ENCODE results near the gene VASP.
"Not testable (repeated sequence)": the region's sequence is repeated elsewhere in the genome, so short reads cannot be mapped to it uniquely, and the experiment has no call there.

Gene VASP

DNA sequence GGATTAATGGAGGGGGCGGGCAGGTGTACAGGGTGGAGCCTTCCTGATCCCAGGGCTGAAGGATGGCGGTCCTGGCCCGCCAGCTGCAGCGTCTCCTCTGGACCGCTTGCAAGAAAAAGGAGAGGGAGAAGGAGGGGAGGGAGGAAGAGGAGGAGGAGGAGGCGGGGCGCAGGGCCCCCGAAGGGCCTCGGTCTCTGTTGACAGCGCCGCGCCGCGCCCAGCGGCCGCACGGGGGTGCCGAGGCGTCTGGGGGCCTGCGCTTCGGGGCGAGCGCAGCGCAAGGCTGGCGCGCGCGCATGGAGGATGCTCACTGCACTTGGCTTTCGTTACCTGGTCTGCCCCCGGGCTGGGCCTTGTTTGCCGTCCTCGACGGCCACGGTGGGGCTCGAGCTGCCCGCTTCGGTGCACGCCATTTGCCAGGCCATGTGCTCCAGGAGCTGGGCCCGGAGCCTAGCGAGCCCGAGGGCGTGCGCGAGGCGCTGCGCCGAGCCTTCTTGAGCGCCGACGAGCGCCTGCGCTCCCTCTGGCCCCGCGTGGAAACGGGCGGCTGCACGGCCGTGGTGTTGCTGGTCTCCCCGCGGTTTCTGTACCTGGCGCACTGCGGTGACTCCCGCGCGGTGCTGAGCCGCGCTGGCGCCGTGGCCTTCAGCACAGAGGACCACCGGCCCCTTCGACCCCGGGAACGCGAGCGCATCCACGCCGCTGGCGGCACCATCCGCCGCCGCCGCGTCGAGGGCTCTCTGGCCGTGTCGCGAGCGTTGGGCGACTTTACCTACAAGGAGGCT is 8.7 kb upstream of the VASP start, which contains the start of gene PPM1N:
TSS of gene PPM1N (plus strand) at position 33 of the 785 bp plus-strand sequence. CDS start at position 63, 30 bp downstream.
- peak; percentile 64 to 67 for DNase-seq

DNA sequence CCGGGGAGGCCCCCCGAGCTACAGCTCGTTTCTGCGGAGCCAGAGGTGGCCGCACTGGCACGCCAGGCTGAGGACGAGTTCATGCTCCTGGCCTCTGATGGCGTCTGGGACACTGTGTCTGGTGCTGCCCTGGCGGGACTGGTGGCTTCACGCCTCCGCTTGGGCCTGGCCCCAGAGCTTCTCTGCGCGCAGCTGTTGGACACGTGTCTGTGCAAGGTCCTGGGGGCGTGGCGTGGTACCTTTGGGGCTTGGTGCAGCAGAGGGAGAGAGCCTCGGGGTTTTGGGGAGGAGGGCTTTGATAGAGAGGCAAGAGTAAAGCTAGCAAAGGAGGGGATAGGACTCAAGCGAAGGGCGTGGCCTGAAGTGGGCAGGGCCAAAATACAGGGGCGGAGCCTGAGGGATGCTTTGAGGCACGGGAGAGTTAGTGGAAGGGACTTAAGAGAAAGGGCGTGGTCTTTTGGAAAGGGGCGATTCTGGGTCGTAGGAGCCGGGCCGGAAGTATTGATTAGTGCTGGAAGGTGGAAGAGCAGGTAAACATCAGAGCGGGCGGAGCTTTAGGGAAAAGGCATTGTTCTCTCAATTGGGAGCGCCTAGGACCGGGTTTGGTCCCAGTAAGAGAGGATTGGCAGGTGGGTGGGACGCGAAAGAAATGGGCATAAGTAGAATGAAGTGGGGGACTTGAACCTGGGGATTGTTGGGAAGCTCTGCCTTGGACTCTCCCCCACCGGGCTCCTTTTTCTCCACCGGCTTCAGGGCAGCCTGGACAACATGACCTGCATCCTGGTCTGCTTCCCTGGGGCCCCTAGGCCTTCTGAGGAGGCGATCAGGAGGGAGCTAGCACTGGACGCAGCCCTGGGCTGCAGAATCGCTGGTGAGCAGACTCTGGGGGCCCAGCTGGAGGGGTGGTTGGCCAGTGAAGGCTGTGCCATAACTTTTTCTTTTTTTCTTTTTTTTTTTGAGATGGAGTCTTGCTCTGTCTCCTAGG is 7.8 kb upstream of the VASP start:
- peak; percentile 79 to 83 for DNase-seq

DNA sequence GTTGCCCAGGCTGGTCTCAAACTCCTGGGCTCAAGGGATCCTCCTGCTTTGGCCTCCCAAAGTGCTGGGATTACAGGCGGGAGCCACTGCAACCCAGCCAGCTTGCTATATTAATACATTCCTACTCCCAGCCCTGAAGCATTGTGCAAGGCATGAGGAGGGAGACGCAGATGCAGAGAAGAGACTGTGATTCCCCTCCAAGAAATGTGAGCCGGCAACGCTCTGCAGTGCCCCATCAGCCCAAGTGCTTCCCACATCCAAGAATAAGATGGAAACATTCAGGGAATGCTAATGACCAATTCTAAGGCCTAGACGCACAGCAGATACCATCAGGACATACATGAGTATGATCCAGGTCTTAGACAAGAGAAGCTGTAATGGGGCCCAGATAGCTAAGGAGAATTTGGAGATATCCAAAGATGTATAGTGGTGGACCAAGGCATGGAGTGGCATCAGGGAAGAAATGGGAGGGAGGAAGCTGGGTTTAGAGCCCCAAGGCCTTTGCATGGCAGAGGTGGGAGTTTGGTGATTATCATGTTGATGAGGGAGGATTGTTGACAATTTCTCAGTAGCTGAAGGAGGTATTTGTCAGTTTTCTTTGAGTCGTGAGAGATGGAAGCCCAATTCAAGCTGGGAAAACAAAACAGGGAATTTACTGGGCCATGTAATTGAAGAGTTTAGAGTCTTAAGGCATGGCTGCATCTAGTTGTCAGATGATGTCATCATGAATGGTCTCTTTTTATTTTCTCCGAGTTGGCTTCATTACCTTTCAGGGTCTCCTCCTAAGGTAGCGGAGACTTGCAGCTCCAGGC is 6.2 kb upstream of the VASP start:
- no peak for DNase-seq

DNA sequence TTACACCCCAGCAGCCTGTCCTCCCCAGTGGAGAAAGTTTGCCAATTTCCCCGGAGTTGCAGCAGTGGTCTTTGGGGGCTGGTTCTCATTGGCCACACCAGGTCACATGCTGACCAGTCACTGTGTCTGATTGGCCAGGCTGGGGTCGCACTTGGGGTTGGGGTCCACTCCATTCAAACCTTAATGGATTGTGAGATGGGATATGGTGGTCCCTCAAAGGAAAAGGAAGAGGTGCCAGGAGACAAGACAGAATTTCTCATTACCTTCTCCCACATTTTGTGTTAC is 5.6 kb upstream of the VASP start:
- no peak for DNase-seq

DNA sequence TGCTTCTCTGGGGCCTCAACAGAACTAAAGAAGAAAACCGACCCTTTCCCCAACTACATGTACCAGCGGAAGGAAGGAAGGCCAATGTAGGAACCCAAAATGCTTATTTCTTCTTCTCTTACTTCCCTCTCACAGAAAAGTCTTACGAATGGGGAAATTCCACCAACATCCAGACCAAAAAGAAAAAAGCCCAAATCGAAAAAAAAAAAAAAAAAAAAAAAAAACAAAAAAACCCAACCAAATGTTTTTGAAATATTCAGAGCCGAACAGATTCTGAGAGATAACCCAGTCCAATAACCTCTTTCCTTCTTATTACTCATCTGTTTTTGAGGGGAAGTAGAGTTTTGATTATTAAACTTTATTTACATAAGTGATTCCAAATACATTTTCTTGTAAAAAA is 5.2 kb upstream of the VASP start:
- DNase-seq: no peak

DNA sequence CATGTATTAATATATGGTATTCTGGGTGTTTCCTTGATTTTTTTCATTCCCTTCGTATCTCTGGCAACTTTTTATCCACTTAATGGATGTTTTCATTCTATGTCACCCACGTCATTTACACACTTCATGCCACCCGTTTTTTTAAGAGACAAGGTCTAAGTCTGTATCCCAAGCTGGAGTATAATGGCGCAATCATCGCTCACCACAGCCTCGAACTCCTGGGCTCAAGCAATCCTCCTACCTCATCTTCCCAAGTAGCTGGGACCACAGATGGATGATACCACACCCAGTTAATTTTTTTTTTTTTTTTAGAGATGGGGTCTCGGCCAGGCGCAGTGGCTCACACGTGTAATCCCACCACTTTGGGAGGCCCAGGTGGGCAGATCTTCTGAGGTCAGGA is 3.4 kb upstream of the VASP start:
- no peak for DNase-seq

DNA sequence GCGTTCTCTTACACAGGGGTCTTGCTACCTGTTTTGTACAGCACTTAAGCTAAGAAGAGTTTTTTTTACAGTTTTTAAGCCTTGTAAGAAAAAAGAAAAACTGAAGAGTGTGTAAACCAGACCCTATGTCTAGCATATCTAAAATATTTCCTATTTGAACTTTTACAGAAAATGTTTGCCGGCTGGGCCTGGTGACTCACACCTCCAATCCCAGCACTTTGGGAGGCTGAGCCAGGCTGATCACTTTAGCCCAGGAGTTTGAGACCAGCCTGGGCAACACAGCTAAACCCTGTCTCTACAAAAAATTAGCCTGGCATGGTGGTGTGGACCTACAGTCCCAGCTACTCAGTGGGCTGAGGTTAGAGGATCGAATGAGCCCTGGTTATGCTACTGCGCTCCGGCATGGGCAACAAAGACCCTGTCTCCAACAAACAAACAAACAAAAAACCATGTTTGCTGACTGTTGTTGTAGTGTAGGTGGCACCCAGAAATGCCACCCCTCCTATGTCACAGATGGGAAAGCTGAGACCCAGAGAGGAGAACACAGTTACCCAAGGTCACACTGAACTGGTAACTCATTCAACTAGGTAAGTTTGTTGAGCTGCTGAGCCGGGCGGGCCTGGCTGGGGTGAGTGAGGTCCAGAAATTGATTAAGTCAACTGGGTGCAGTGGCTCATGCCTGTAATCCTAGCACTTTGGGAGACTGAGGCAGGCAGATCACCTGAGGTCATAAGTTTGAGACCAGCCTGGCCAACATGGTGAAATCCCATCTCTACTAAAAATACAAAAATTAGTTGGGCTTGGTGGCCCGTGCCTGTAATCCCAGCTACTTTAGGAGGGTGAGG is 1.9 kb upstream of the VASP start:
- DNase-seq: no peak

DNA sequence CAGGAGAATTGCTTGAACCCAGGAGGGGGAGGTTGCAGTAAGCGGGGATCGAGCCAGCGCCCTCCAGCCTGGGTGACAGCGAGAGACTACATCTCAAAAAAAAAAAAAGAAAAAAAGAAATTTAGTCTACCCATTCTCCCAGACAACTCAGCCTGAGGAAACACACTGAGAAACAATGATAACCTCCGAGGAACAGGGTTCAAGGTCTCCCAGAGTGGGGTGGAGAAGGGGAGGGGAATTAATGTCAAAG is 1.4 kb upstream of the VASP start:
- DNase-seq: no peak

DNA sequence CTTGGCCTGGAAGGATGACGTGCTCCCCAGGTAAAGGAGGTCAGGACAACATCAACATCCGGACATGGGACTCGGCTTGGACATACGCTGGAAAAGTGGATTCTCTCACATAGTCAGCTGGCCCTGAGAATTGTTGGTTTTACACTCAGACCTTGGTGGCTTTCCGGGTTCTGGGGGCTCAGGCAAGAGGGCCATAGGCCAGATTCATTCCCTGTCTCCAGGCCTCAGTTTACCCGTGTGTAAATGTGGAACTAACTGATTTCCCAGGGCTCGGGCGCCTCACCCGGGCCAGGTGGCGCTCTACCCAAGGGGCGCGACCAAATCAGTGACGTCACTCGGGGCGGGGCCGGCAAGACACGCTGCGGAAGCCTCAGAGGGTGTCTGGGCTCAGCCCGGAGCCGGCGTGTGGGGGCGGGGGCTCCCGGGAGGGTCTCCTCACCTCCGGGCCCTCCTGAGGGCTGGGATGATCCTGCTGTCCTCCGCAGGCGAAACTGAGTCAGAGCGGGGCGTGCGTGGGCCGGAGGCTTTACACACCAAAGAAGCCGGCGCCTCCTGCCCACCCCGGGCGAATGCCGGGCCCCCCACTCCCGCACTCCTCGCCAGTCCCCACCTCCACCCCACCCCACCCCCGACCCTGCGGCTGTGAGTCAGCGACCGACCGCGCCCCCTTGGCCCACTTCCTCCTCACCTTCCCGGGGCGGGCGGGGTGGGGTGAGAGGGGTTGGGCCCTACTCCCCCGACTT is 862 bp upstream of the VASP start:
- DNase-seq: peak; percentile 100

DNA sequence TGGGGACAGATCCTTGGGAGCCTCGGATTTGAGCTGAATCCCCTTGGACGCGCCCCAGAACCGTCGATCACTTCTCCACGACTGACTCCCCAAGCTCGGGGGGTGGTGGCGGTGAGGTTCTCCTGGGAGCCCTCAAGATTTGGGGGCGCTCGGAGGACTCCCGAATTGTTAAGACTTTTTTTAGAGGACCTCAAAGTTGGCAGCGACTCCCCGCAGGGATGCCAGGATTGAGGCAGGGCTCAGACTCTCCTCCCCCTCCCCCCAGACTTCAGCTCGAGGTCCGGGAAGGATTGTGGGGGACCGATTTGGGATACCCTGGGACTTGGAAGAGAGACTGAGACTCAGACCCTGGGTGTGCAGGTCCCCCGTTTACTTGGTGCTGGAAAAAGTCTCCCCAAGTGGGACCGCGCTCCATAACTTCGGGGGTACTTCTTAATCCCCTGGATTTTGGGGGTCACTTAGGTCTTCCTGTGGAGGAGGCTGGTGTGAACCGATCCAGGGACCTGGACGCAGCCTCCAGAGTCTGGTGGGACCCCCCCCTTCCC is 665 bp downstream of the VASP start:
- DNase-seq: no peak

DNA sequence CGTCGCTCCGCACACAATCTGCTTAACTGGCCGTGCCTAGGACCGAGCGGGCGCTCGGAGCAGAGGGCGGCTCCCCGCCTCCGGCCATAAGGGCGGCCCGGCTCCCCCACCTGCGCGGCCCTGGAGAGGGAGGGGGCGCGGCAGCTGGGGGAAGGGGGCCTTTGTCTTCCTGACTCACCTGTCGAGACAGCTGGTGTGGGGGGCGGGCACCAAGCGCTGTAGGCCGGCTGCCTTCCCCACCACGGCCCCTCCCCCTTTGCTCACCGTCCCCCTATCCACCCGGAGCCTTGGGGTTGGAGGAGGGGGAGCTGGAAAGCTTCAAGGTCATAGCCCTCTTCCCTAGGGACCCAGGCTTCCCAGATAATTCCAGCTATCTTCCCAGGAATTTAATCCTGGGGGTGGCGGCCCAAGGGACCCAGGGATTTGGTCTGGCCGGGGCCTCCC is 1.2 kb downstream of the VASP start:
- DNase-seq: peak; percentile 58 to 66

DNA sequence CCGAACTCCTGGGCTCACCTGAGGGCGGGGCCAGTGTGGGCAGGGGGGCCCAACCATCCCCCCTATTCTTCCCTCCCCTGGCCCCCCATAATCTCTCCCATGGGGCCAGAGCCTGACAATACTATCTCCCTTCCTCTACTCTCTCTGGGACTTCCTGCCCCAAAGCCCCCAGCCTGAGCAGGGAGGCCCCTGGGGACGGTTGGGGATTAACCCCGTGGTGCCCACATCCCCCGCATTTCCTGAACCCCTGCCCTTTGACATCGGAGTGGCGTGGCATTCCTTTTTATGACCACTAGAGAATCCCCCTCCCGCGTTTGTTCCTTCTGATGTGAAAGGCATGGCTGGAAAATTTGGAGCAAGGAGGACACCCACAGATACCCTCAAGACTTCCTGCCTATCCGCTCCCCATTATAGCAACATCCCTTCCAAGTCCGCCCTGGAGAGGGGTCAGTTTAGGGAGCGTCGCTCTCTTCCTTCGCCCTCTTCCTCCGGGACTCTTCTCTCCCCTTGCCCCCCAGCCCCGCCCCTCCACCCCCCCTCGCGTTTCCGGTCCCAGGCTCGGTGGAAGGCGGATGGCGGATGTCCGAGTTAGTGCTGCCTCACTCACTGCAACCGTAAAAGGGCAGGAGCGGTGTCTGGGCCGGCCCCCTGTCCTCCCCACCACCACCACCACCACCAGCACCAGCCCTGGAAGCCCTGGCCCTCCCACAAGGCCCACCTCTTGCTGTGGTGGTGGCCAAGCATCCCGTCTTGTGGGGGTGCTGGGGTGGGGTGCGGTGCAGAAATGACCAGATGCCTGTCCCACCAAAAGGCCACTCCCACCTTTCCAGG is 1.8 kb downstream of the VASP start:
- DNase-seq: peak; percentile 54 to 64

DNA sequence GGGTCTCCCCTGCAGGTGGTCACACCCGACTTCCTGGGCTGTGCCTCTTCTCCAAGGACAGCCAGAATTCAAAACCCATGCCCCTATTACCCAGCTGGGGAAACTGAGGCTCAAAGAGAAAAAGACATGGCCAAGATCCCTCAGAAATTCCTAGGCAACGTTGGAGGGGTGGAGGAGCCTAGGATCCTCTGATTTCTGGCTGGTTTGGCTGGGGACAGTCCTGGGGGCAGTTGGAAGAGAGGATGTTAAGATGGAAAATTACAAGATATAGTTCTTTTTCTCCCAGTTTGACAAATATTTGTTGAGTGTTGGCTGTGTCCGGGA is 2.4 kb downstream of the VASP start:
- no peak for DNase-seq

DNA sequence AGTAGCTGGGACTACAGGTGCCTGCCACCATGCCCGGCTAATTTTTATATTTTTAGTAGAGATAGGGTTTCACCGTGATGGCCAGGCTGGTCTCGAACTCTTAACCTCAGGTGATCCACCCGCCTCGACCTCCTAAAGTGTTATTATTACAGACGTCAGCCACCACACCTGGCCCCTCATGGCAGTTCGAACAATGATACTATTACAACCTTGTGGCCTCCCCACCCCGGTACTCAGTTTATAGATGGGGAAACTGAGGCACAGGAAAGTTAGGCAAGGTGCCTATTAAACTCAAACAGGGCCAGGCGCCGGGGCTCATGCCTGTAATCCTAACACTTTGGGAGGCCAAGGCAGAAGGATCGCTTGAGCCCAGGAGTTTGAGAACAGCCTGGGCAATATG is 3.1 kb downstream of the VASP start:
- not testable (repeated sequence) for DNase-seq

DNA sequence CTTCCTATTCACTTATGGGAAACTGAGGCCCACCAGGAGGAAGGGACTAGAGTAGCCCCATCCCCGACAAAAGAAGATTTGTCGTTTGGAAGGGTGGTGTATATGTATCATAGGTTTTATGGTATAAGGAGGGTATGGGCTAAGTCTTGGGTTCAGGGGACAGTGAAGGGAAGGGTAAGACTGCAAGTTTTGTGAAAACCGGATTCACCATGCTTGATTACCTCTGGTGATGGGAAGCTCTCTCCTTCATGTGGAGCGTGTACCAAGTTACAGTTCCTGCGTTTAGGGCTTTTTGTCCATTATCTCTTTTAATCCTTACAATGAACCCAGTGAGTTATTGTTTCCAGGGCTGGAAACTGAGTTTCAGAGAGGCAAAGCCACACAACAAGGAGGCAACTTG is 3.8 kb downstream of the VASP start:
- DNase-seq: no peak

DNA sequence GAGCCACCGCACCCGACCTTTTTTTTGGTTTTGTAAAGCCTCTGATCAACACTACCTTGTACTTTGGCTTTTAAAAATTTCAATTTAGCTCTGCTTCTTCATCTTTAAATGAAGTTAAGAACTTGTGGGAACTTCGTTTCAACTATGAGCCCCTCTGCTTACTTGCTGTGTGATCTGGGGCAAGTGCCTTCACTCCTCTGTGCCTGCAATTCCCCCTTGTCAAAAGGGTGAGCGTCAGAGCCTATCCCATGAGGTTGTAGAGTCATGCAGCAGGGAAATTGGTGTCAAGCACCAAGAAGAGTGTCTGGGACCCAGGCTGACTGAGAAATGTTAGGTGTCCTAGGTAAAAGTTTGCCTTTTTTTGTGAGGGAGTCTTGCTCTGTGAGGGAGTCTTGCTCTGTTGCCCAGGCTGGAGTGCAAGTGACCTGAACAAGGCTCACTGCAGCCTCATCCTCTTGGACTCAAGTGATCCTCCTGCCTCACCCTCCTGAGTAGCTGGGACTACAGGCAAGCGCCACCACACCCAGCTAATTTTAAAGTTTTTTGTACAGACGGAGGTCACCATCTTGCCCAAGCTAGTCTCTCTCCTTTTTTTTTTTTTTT is 5.7 kb downstream of the VASP start:
- DNase-seq: no peak

DNA sequence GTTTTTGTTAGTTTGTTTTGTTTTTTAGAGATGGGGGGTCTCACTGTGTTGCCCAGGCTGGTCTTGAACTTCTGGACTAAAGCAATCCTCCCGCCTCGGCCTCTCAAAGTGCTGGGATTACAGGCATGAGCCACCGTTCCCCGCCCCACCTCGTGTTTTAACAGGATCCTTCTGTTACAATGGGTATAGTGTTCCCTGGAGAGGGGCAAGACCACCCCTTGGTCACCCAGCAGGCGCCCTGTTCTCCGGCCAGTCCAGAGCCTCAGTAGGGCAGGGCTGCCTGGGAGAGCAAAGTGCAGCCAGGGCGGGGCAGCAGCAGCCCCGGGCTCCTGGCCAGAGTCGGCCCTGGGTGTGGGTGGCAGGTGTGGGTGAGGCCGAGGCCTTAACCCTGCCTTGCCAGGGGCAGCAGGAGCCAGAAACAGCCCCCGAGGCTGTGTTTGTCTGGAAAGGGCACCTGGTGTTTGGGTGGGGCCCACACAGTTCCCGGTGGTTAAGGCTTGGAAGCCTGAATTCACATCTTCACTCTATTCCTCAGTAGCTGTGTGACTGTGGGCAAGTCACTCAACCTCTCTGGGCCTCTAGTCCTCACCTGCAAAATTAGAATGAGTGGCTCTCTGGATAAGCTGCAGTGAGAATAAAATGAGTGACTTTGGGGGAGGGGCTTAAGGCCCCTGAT is 7.2 kb downstream of the VASP start:
- no peak for DNase-seq

DNA sequence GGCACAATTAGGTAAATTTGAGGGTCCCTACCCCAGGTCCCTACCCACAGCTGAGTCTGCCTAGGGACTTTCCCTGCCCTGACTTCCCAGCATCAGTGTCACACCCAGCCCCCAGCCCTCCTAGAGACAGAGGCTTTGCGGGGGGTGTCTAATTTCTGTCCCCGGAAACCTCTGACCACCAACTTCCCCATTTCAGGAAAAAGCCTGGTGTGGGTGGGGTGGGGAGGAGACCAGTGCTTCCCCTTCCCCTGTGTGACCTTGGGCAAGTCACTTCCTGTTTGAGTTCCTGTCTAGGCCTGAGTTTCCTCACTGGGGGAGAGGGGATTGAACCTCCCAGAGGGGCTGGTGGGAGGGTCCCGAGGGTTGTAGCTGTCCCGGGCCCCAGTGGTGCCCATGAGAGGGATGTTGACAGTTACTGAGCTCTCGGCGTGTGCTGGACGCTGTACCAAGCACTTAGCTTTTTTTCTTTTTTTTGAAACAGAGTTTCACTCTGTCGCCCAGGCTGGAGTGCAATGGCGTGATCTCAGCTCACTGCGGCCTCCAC is 7.9 kb downstream of the VASP start:
- peak; percentile 32 to 40 for DNase-seq

DNA sequence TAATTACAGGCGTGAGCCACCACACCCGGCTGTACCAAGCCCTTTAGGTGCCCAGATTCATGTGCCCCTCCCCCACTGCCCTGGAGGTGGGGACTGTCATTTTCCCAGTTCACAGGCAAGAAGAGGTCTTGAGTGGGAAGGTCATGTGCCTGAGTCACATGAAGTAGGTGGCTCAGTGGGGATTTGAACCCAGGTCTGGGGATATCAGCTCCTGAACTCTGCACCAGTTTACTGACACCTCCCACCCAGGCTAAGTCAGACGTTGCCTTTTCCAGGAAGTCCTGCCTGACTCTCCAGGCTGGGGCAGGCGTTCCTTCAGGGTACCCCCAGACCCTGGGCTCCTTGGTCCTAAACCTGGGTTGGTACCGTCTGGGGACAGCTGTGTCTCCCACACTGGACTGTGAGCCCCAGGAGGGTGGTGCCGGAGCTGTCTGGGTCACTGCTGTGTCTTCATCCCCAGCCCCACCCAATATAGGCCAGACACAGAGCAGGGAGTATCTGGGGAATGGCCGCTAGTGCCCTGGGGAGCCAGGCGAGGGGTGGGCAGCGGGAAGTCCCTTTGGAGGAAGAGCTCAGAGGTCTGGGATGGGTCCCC is 8.6 kb downstream of the VASP start:
- peak in 1 of 2 experiments; percentile 35 for DNase-seq
